ENCODE measurements around the gene HPX. TPM values are rescaled to one million over a fixed set of nuclear protein-coding genes. Genes with fewer than 3 reads are reported as not detected.

The HPX gene
- total RNA-seq, 1 donor: not detected

GRCh38 chr11:6476571-6476970 is 35.8 kb upstream of the HPX start:
- H3K4me3 ChIP-seq (ENCODE audit: low read depth, low read length): no peak overlapping the region
- DNase-seq (ENCODE audit: low read depth): no peak
- TF ChIP-seq CTCF (IDR thresholded peaks at IDR 0.05; ENCODE audit: insufficient read depth, low read depth, low read length): no peak

GRCh38 chr11:6475936-6476335 is 35.1 kb upstream of the HPX start:
- no peak for TF ChIP-seq CTCF (IDR thresholded peaks at IDR 0.05; ENCODE audit: insufficient read depth, low read depth, low read length)
- DNase-seq (ENCODE audit: low read depth): no peak
- no peak overlapping the region for H3K4me3 ChIP-seq (ENCODE audit: low read depth, low read length)

GRCh38 chr11:6474806-6475500 is 34.2 kb upstream of the HPX start:
- no peak for DNase-seq (ENCODE audit: low read depth)
- TF ChIP-seq CTCF (IDR thresholded peaks at IDR 0.05; ENCODE audit: insufficient read depth, low read depth, low read length): no peak
- H3K4me3 ChIP-seq (ENCODE audit: low read depth, low read length): peak overlapping the region; percentile 65

- peak overlapping the region; percentile 65 for H3K4me3 ChIP-seq (ENCODE audit: low read depth, low read length)
- DNase-seq (ENCODE audit: low read depth): no peak
- TF ChIP-seq CTCF (IDR thresholded peaks at IDR 0.05; ENCODE audit: insufficient read depth, low read depth, low read length): no peak
Observed at GRCh38 chr11:6474413-6474792, 33.6 kb upstream of the HPX start.

GRCh38 chr11:6473451-6474412 is 32.9 kb upstream of the HPX start, which contains the start of gene TRIM3:
Gene TRIM3 (minus strand): TSS chr11:6473941. CDS start chr11:6465695, 8,246 bp downstream.
- peak; percentile 90 for DNase-seq (ENCODE audit: low read depth)
- peak within 1 kb of the TSS; percentile 90 for H3K4me3 ChIP-seq (ENCODE audit: low read depth, low read length)
- peak; percentile 45 for TF ChIP-seq CTCF (IDR thresholded peaks at IDR 0.05; ENCODE audit: insufficient read depth, low read depth, low read length)

GRCh38 chr11:6472934-6473333 is 32.1 kb upstream of the HPX start:
- DNase-seq (ENCODE audit: low read depth): no peak
- TF ChIP-seq CTCF (IDR thresholded peaks at IDR 0.05; ENCODE audit: insufficient read depth, low read depth, low read length): no peak
- H3K4me3 ChIP-seq (ENCODE audit: low read depth, low read length): peak overlapping the region; percentile 90
